Astrocyte (in vitro differentiated cells and primary cell): Measurements from ENCODE around the gene CHAT. TPM values are rescaled to one million over a fixed set of nuclear protein-coding genes. Genes with fewer than 3 reads are reported as not detected.

ENCODE experiments used
- DNase-seq: peaks from one replicate; pipeline ENCODE4 v3.0.0-alpha.2; 2010; ENCODE audit warnings: low read depth
- FAIRE-seq: peaks from 2 replicates; lab custom pipeline; 2011; peaks lifted over from hg19 to GRCh38; lab: Jason Lieb, UNC
- H2AFZ ChIP-seq: 2 replicates; pipeline ENCODE4 v1.6.0; 2012; ENCODE audit warnings: low read depth, low read length, inconsistent platforms
- H3K27ac ChIP-seq: 2 replicates; pipeline ENCODE4 v1.5.1; 2011; ENCODE audit warnings: low read depth, low read length, inconsistent platforms
- H3K27me3 ChIP-seq: 2 replicates; pipeline ENCODE4 v1.6.0; 2011; ENCODE audit warnings: low read length, inconsistent platforms; ENCODE audit not compliant: insufficient read depth
- H3K36me3 ChIP-seq: 2 replicates; pipeline ENCODE4 v1.5.1; 2011; ENCODE audit warnings: low read length, inconsistent platforms; ENCODE audit not compliant: insufficient read depth
- H3K4me1 ChIP-seq: 2 replicates; pipeline ENCODE4 v1.5.1; 2011; ENCODE audit warnings: low read length, inconsistent platforms; ENCODE audit not compliant: insufficient read depth
- H3K4me2 ChIP-seq: 2 replicates; pipeline ENCODE4 v1.6.0; 2012; ENCODE audit warnings: low read length, inconsistent platforms
- H3K4me3 ChIP-seq: 2 replicates; pipeline ENCODE4 v1.5.1; 2011; ENCODE audit warnings: low read depth, mild to moderate bottlenecking, low read length, inconsistent platforms; ENCODE audit not compliant: insufficient read depth
- H3K79me2 ChIP-seq: 2 replicates; pipeline ENCODE4 v1.6.0; 2012; ENCODE audit warnings: mild to moderate bottlenecking, low read length, inconsistent platforms; ENCODE audit not compliant: insufficient read depth
- H3K9ac ChIP-seq: 2 replicates; pipeline ENCODE4 v1.6.0; 2012; ENCODE audit warnings: mild to moderate bottlenecking, low read length, inconsistent platforms
- H3K9me3 ChIP-seq: 2 replicates; pipeline ENCODE4 v1.5.1; 2012; ENCODE audit warnings: low read depth, mild to moderate bottlenecking, low read length, inconsistent platforms; ENCODE audit not compliant: insufficient read depth
- H4K20me1 ChIP-seq: 2 replicates; pipeline ENCODE4 v1.6.0; 2012; ENCODE audit warnings: low read length, inconsistent platforms; ENCODE audit not compliant: insufficient read depth
- H3K27ac Mint-ChIP-seq: one replicate; pipeline ENCODE4 v1.8.0; 2021; ENCODE audit warnings: mild to moderate bottlenecking, mixed read lengths; ENCODE audit not compliant: unreplicated experiment
- H3K27me3 Mint-ChIP-seq: one replicate; pipeline ENCODE4 v1.8.0; 2021; ENCODE audit warnings: low read depth, mixed read lengths; ENCODE audit not compliant: unreplicated experiment
- H3K36me3 Mint-ChIP-seq: one replicate; pipeline ENCODE4 v1.8.0; 2021; ENCODE audit warnings: low read depth, mixed read lengths; ENCODE audit not compliant: unreplicated experiment
- H3K4me1 Mint-ChIP-seq: one replicate; pipeline ENCODE4 v1.8.0; 2021; ENCODE audit warnings: low read depth, mixed read lengths; ENCODE audit not compliant: unreplicated experiment
- H3K4me3 Mint-ChIP-seq: one replicate; pipeline ENCODE4 v1.8.0; 2021; ENCODE audit warnings: mild to moderate bottlenecking, moderate library complexity, mixed read lengths; ENCODE audit not compliant: unreplicated experiment
- H3K9me3 Mint-ChIP-seq: one replicate; pipeline ENCODE4 v1.8.0; 2021; ENCODE audit warnings: mild to moderate bottlenecking, mixed read lengths; ENCODE audit not compliant: unreplicated experiment
- CTCF ChIP-seq: IDR thresholded peaks from 2 replicates; pipeline ENCODE4 v1.5.1; 2011; ENCODE audit warnings: low read depth, mild to moderate bottlenecking, inconsistent platforms, low read length, moderate library complexity; ENCODE audit not compliant: insufficient read depth
- EZH2 ChIP-seq: IDR thresholded peaks from 2 replicates; pipeline ENCODE4 v1.6.1; 2012; ENCODE audit warnings: mild to moderate bottlenecking, low read length, inconsistent platforms; ENCODE audit not compliant: insufficient read depth
- total RNA-seq: library from RNA; stranded (reverse); gene quantifications from 2 replicates; pipeline ENCODE4 v1.2.1, GENCODE V29; 2021

CHAT gene
- total RNA-seq, 1 donor from 2014 or later, result 1.00 TPM

GRCh38 chr10:49643241-49644034 lies 29.6 kb downstream of the CHAT start:
- H3K4me1 Mint-ChIP-seq, result no peaks in the 10 kb centered on the region
- Histone ChIP-seq H2AFZ (no peak overlapping the region), H3K79me2 (no peaks in the 10 kb centered on the region), H3K36me3 (no peaks in the 10 kb centered on the region), H3K27ac (no peak overlapping the region), H3K27me3 (no peaks in the 10 kb centered on the region), H3K9me3 (no peaks in the 10 kb centered on the region), H3K9ac (no peak overlapping the region), H3K4me1 (no peaks in the 10 kb centered on the region), H3K4me2 (no peak overlapping the region), H4K20me1 (no peaks in the 10 kb centered on the region), H3K4me3 (no peak overlapping the region)
- no peak overlapping the region for H3K27ac Mint-ChIP-seq
- peaks cover 2% of the 10 kb centered on the region for H3K36me3 Mint-ChIP-seq
- H3K9me3 Mint-ChIP-seq, result peaks cover 7% of the 10 kb centered on the region
- TF ChIP-seq EZH2 (no peak), CTCF (no peak)
- FAIRE-seq, result no peak
- DNase-seq, result no peak
- H3K27me3 Mint-ChIP-seq, result peaks cover 65% of the 10 kb centered on the region
- H3K4me3 Mint-ChIP-seq, result no peak overlapping the region

GRCh38 chr10:49644035-49644646 lies 30.3 kb downstream of the CHAT start:
- Mint-ChIP-seq H3K27ac (no peak overlapping the region), H3K9me3 (peaks cover 7% of the 10 kb centered on the region), H3K36me3 (peaks cover 2% of the 10 kb centered on the region), H3K4me1 (no peaks in the 10 kb centered on the region), H3K4me3 (no peak overlapping the region), H3K27me3 (peaks cover 69% of the 10 kb centered on the region)
- Histone ChIP-seq H4K20me1 (no peaks in the 10 kb centered on the region), H3K9me3 (no peaks in the 10 kb centered on the region), H3K79me2 (no peaks in the 10 kb centered on the region), H3K4me1 (no peaks in the 10 kb centered on the region), H3K4me2 (no peak overlapping the region), H3K36me3 (no peaks in the 10 kb centered on the region), H3K4me3 (no peak overlapping the region), H3K9ac (no peak overlapping the region), H3K27ac (no peak overlapping the region), H2AFZ (no peak overlapping the region), H3K27me3 (peaks cover 3% of the 10 kb centered on the region)
- FAIRE-seq, result no peak
- no peak for DNase-seq
- TF ChIP-seq EZH2 (no peak), CTCF (no peak)

- Mint-ChIP-seq H3K27me3 (peaks cover 73% of the 10 kb centered on the region), H3K4me1 (no peaks in the 10 kb centered on the region), H3K27ac (no peak overlapping the region), H3K36me3 (peaks cover 2% of the 10 kb centered on the region), H3K9me3 (peaks cover 7% of the 10 kb centered on the region), H3K4me3 (no peak overlapping the region)
- H3K79me2 ChIP-seq, result no peaks in the 10 kb centered on the region
- H3K27me3 ChIP-seq, result peaks cover 3% of the 10 kb centered on the region
- no peaks in the 10 kb centered on the region for H3K4me1 ChIP-seq
- FAIRE-seq (no peak), DNase-seq (no peak)
- no peak overlapping the region for H3K27ac ChIP-seq
- H3K9ac ChIP-seq, result no peak overlapping the region
- H3K9me3 ChIP-seq, result no peaks in the 10 kb centered on the region
- no peaks in the 10 kb centered on the region for H3K36me3 ChIP-seq
- TF ChIP-seq CTCF, result no peak
- TF ChIP-seq EZH2, result no peak
- H3K4me3 ChIP-seq, result no peak overlapping the region
- H3K4me2 ChIP-seq, result no peak overlapping the region
- no peaks in the 10 kb centered on the region for H4K20me1 ChIP-seq
- H2AFZ ChIP-seq, result no peak overlapping the region
These were observed 31.6 kb downstream of the CHAT start for GRCh38 chr10:49645417-49645816.
